Measurements from ENCODE around the gene SRL.
"Not testable (repeated sequence)": the region's sequence is repeated elsewhere in the genome, so short reads cannot be mapped to it uniquely, and the experiment has no call there.

Gene SRL

DNA sequence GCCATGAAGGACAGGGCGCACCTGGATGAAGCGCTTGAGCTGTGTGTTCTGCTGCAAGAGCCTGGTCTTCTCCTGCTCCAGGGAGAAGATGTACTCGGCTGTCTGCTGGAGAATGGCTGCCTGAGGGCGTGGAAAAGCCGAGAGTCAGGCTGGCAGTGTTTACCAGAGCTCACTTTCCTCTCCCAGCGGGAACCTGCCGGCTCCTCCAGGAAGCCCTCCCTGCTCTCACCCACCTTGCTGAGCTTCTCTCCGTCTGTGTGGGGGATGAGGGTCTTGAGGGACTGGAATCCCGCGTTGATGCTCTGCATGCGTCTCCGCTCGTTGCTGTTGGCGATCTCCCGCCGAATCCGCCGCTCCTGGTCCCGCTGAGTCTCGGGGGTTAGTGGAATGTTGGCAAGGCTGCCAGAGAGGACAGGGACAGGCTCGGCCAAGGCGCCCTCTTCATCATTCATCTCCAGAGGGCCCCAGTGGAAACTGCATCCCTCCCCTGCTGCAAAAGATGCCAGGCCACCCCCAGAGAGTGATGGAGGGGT, 20.5 kb upstream of the SRL start:
- TF ChIP-seq, protein P1, sequence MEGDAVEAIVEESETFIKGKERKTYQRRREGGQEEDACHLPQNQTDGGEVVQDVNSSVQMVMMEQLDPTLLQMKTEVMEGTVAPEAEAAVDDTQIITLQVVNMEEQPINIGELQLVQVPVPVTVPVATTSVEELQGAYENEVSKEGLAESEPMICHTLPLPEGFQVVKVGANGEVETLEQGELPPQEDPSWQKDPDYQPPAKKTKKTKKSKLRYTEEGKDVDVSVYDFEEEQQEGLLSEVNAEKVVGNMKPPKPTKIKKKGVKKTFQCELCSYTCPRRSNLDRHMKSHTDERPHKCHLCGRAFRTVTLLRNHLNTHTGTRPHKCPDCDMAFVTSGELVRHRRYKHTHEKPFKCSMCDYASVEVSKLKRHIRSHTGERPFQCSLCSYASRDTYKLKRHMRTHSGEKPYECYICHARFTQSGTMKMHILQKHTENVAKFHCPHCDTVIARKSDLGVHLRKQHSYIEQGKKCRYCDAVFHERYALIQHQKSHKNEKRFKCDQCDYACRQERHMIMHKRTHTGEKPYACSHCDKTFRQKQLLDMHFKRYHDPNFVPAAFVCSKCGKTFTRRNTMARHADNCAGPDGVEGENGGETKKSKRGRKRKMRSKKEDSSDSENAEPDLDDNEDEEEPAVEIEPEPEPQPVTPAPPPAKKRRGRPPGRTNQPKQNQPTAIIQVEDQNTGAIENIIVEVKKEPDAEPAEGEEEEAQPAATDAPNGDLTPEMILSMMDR (IDR thresholded peaks at IDR 0.05; ENCODE audit: insufficient read depth, low read depth, low read length, missing control alignments) = no peak
- no peak for DNase-seq (ENCODE audit: low read depth)
- H3K4me3 ChIP-seq (ENCODE audit: low read depth, low read length) = no peak overlapping the region

- H3K4me3 ChIP-seq (ENCODE audit: low read depth, low read length) = no peak overlapping the region
- DNase-seq (ENCODE audit: low read depth) = peak; percentile 26
- TF ChIP-seq, protein P1 (IDR thresholded peaks at IDR 0.05; ENCODE audit: insufficient read depth, low read depth, low read length, missing control alignments) = peak; percentile 42
These were observed 19.8 kb upstream of the SRL start for GRCh38 chr16:4261557-4262172.

- no peak for DNase-seq (ENCODE audit: low read depth)
- H3K4me3 ChIP-seq (ENCODE audit: low read depth, low read length) = no peak overlapping the region
- TF ChIP-seq, protein P1 (IDR thresholded peaks at IDR 0.05; ENCODE audit: insufficient read depth, low read depth, low read length, missing control alignments) = no peak
These were observed 18.5 kb upstream of the SRL start for GRCh38 chr16:4260360-4260759.

- H3K4me3 ChIP-seq (ENCODE audit: low read depth, low read length) = no peak overlapping the region
- DNase-seq (ENCODE audit: low read depth) = no peak
- TF ChIP-seq, protein P1 (IDR thresholded peaks at IDR 0.05; ENCODE audit: insufficient read depth, low read depth, low read length, missing control alignments) = no peak
These were observed 16.0 kb upstream of the SRL start for GRCh38 chr16:4257646-4258556.

DNA sequence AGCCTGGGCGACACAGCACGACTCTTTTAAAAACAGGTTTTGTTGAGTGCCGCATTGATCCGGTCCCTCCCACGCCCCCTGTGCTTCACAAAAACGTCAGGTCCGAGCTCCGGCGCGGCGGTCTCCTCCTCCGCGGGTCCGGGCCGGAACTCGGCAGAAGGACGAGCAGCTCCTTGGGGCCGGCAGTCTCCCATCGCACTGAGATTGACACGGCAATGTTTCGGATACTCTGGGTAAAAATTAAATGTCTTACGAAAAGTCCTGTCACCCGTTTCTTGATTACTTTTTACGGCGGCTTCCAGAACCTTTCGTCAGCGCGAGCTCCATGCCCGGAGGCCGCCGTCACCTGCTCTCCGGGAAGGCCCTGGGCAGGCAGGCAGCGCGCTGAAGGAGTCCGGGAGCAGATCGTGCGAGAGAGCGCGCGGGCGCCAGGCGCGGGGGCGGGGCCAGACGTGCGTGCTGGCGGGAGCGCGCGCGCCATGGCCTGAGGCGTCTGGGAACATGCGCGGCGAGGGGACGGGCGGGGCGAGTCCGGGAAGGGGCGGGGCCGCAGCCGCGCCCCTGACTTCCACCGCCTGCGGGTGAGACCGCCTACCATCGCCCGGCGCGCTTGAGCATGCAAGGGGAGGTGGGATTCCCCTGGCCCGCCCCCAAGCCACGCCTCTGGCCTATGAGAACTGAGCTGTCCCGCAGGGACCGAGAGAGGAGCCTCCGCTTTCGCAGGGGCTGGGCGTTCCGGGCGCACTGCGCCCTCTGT, 11.7 kb upstream of the SRL start:
- DNase-seq (ENCODE audit: low read depth) = peak; percentile 100
- peak overlapping the region; percentile 72 for H3K4me3 ChIP-seq (ENCODE audit: low read depth, low read length)
- TF ChIP-seq, protein P1 (IDR thresholded peaks at IDR 0.05; ENCODE audit: insufficient read depth, low read depth, low read length, missing control alignments) = no peak

DNA sequence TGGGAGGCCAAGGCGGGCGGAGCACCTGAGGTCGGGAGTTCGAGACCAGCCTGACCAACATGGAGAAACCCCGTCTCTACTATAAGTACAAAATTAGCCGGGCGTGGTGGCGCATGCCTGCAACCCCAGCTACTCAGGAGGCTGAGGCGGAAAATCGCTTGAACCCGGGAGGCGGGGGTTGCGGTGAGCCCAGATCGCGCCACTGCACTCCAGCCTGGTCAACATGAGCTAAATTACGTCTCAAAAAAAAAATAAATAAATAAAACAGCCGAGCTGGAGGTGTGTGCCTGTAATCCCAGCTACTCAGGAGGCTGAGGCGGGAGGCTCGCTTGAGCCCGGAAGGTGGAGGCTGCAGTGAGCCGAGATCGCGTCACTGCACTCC, 11.1 kb upstream of the SRL start:
- H3K4me3 ChIP-seq (ENCODE audit: low read depth, low read length) = peak overlapping the region; percentile 72
- DNase-seq (ENCODE audit: low read depth) = not testable (repeated sequence)
